ENCODE data around the gene ATXN10.
"Not testable (repeated sequence)": the region's sequence is repeated elsewhere in the genome, so short reads cannot be mapped to it uniquely, and the experiment has no call there.

The ATXN10 gene

DNA sequence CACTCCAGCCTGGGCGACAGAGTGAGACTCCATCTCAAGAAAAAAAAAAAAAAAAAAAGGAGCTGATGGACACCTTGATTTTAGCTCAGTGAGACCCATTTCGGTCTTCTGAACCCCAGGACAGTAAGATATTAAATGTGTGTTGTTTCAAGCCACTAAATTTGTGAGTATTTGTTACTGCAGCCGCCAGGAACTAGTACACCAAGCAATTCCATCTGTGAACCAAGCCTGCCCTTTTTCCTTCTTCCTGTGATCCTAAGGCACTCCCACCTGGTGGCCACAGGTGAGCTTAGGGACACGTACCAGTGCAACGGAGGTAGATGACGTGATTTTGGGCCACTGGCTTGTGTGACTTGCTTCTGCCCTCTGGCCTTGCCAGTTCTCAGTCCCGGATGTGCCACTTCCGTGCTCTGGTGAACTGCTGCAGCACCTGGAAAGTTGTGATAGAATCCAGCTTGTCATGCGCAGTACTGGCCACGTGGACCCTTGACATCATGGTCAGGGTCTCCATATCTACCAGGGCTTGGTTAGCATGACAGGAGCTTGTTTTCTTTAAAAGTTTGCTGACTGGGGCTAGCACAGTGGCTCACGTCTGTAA, 19.6 kb upstream of the ATXN10 start:
- Histone ChIP-seq H3K9me3 (ENCODE audit: severe bottlenecking) (no peaks in the 10 kb centered on the region), H3K27ac (ENCODE audit: poor library complexity, severe bottlenecking) (no peak overlapping the region), H3K4me3 (ENCODE audit: severe bottlenecking) (no peak overlapping the region), H3K4me1 (ENCODE audit: insufficient read depth, poor library complexity, severe bottlenecking) (no peaks in the 10 kb centered on the region), H3K27me3 (ENCODE audit: insufficient read depth, poor library complexity, severe bottlenecking) (no peaks in the 10 kb centered on the region), H3K36me3 (ENCODE audit: low read depth) (no peaks in the 10 kb centered on the region)
- ATAC-seq (ENCODE audit: low read depth) (no peak), DNase-seq (ENCODE audit: low spot score) (no peak)
- TF ChIP-seq, protein P1, sequence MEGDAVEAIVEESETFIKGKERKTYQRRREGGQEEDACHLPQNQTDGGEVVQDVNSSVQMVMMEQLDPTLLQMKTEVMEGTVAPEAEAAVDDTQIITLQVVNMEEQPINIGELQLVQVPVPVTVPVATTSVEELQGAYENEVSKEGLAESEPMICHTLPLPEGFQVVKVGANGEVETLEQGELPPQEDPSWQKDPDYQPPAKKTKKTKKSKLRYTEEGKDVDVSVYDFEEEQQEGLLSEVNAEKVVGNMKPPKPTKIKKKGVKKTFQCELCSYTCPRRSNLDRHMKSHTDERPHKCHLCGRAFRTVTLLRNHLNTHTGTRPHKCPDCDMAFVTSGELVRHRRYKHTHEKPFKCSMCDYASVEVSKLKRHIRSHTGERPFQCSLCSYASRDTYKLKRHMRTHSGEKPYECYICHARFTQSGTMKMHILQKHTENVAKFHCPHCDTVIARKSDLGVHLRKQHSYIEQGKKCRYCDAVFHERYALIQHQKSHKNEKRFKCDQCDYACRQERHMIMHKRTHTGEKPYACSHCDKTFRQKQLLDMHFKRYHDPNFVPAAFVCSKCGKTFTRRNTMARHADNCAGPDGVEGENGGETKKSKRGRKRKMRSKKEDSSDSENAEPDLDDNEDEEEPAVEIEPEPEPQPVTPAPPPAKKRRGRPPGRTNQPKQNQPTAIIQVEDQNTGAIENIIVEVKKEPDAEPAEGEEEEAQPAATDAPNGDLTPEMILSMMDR (IDR thresholded peaks at IDR 0.05; ENCODE audit: poor library complexity, severe bottlenecking), result no peak

DNA sequence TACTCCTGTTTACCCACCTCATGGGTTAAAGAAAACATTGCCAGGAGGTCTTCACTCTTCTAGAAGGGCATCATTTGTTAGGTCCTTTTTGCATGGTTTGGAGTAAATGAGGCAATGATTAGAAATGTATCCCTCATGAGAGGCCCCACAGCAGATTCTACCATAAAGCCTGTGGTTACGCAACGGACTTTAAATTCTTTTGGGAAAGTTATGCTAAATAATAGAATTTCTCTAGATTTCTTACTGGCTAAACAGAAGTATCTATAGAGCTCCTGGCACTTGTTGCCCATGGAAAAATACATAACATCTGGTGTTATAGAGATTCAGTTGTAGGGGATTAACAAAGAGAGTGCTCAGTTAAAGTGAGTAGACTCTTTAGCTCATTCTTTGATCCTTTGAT, 15.1 kb upstream of the ATXN10 start:
- Histone ChIP-seq H3K4me3 (ENCODE audit: severe bottlenecking) (no peak overlapping the region), H3K27me3 (ENCODE audit: insufficient read depth, poor library complexity, severe bottlenecking) (no peaks in the 10 kb centered on the region), H3K4me1 (ENCODE audit: insufficient read depth, poor library complexity, severe bottlenecking) (no peaks in the 10 kb centered on the region), H3K27ac (ENCODE audit: poor library complexity, severe bottlenecking) (no peak overlapping the region), H3K36me3 (ENCODE audit: low read depth) (no peaks in the 10 kb centered on the region), H3K9me3 (ENCODE audit: severe bottlenecking) (no peaks in the 10 kb centered on the region)
- ATAC-seq (ENCODE audit: low read depth) (no peak), DNase-seq (ENCODE audit: low spot score) (no peak)
- TF ChIP-seq, protein P1 (IDR thresholded peaks at IDR 0.05; ENCODE audit: poor library complexity, severe bottlenecking), result no peak

DNA sequence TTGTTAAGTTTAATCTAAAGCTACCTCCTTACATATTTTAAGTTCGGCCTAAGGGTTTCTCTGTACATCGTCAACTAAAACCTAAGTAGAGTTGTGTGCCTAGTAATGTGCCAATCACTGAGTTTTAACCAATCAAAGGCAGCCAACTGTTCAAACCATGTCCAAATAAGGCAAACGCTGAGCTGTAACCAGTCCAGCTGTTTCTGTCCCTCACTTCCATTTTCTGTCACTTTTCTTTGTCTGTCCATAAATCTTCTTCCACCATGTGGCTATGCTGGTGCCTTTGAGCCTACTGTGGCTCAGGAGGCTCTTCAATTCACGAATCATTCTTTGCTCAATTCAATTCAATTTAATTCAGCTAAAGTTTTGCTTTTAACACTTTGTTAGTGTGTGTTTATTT, 13.9 kb upstream of the ATXN10 start:
- TF ChIP-seq, protein P1 (IDR thresholded peaks at IDR 0.05; ENCODE audit: poor library complexity, severe bottlenecking), result no peak
- H3K27me3 ChIP-seq (ENCODE audit: insufficient read depth, poor library complexity, severe bottlenecking), result no peaks in the 10 kb centered on the region

DNA sequence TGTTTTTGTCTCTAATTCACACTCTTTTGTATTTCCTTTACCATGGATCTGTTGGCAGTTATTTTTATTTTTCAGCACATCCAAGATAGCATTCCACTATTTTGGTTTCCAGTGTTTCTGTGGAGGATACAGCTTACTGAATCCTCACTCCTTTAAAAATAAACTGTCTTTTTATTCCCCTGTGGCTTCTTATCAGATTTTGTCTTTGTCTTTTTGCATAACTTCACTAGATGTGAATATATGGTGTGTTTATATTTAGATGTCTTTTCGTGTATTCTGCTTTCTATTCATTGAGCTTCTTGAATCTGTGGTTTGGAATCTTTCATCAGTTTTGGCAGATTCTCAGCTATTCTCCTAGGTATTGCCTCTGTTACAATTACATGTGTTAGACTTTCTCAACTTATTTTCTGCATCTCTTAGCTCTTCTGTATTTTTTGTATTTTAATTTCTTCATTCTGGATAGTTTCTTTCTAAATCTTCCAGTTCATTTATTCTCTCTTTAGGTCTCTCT, 7.4 kb upstream of the ATXN10 start:
- Histone ChIP-seq H3K9me3 (ENCODE audit: severe bottlenecking) (no peaks in the 10 kb centered on the region), H3K27ac (ENCODE audit: poor library complexity, severe bottlenecking) (no peak overlapping the region), H3K36me3 (ENCODE audit: low read depth) (no peaks in the 10 kb centered on the region), H3K4me1 (ENCODE audit: insufficient read depth, poor library complexity, severe bottlenecking) (no peaks in the 10 kb centered on the region), H3K4me3 (ENCODE audit: severe bottlenecking) (no peak overlapping the region), H3K27me3 (ENCODE audit: insufficient read depth, poor library complexity, severe bottlenecking) (no peaks in the 10 kb centered on the region)
- no peak for DNase-seq (ENCODE audit: low spot score)
- ATAC-seq (ENCODE audit: low read depth), result no peak
- TF ChIP-seq, protein P1 (IDR thresholded peaks at IDR 0.05; ENCODE audit: poor library complexity, severe bottlenecking), result no peak

More for the DNA sequence above, 13.9 kb upstream of the ATXN10 start:
- Histone ChIP-seq H3K4me3 (ENCODE audit: severe bottlenecking) (no peak overlapping the region), H3K36me3 (ENCODE audit: low read depth) (no peaks in the 10 kb centered on the region), H3K27ac (ENCODE audit: poor library complexity, severe bottlenecking) (no peak overlapping the region), H3K9me3 (ENCODE audit: severe bottlenecking) (no peaks in the 10 kb centered on the region), H3K4me1 (ENCODE audit: insufficient read depth, poor library complexity, severe bottlenecking) (no peaks in the 10 kb centered on the region)
- DNase-seq (ENCODE audit: low spot score), result no peak
- ATAC-seq (ENCODE audit: low read depth), result no peak

DNA sequence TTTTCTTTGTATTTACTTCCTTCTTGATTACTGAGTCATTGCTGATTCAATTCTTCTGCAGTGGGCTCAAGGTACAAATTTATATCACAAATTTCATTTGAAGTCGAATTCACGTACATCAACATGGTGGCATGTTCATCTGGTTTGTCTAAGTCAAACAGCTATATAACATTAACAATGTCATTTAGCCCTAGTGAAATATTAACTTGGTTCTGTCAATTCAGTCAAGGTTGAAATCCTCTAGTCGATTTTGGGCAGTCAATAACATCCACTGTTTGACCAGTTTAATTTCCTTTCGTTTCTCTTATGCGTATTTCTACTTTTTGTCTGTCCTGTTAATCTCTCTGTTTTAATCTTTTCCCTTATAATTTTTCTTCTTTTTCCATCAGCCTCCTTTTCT, 4.1 kb upstream of the ATXN10 start:
- Histone ChIP-seq H3K27me3 (ENCODE audit: insufficient read depth, poor library complexity, severe bottlenecking) (no peaks in the 10 kb centered on the region), H3K4me1 (ENCODE audit: insufficient read depth, poor library complexity, severe bottlenecking) (no peaks in the 10 kb centered on the region), H3K27ac (ENCODE audit: poor library complexity, severe bottlenecking) (no peak overlapping the region), H3K9me3 (ENCODE audit: severe bottlenecking) (no peaks in the 10 kb centered on the region), H3K36me3 (ENCODE audit: low read depth) (no peaks in the 10 kb centered on the region), H3K4me3 (ENCODE audit: severe bottlenecking) (no peak overlapping the region)
- DNase-seq (ENCODE audit: low spot score) (no peak), ATAC-seq (ENCODE audit: low read depth) (no peak)
- TF ChIP-seq, protein P1 (IDR thresholded peaks at IDR 0.05; ENCODE audit: poor library complexity, severe bottlenecking), result no peak

DNA sequence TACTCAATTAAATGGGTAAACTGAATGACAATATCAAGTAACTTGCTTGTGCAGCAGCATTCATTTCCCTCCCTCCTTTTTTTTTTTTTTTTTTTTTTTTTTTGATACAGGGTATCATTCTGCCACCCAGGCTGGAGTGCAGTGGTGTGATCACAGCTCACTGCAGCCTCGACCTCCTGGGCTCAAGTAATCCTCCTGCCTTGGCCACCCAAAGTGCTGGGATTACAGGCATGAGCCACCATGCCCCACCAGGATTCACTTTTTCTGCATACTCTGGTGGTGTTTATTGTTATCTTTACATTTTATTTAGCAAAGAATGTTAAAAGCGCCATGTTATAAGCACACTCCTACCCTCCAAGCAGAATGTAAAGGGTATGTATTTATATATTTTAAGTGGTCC, 1.3 kb upstream of the ATXN10 start:
- H3K4me1 ChIP-seq (ENCODE audit: insufficient read depth, poor library complexity, severe bottlenecking); H3K4me3 ChIP-seq (ENCODE audit: severe bottlenecking); ATAC-seq (ENCODE audit: low read depth); H3K27me3 ChIP-seq (ENCODE audit: insufficient read depth, poor library complexity, severe bottlenecking); H3K27ac ChIP-seq (ENCODE audit: poor library complexity, severe bottlenecking); H3K36me3 ChIP-seq (ENCODE audit: low read depth); H3K9me3 ChIP-seq (ENCODE audit: severe bottlenecking); DNase-seq (ENCODE audit: low spot score): not testable (repeated sequence)

All from RWPE2 (cell line).